ENCODE measurements around the gene CTBP1. TPM values are rescaled to one million over a fixed set of nuclear protein-coding genes. Genes with fewer than 3 reads are reported as not detected.
A peak's percentile ranks its signal among the peaks of the same experiment; 100 is the strongest.

CTBP1 gene
- total and polyA plus RNA-seq, 4 donors, result 121 to 204 (median 138) TPM

GRCh38 chr4:1217366-1217765 lies 31.6 kb downstream of the CTBP1 start:
- H3K27ac ChIP-seq (ENCODE audit: low read depth in 1 of 2, low read length in 1 of 2), result peak overlapping the region in 1 of 2 donors; percentile 88
- peaks cover 0 to 41% (median 8%) of the 10 kb centered on the region in 5 donors for H3K4me1 ChIP-seq (ENCODE audit: control insufficient read depth in 5 of 5, insufficient read depth in 5 of 5, low read length in 5 of 5)
- no peak overlapping the region for H3K9ac ChIP-seq (ENCODE audit: insufficient read depth in 1 of 2, low read length in 2 of 2)
- TF ChIP-seq, protein P1, sequence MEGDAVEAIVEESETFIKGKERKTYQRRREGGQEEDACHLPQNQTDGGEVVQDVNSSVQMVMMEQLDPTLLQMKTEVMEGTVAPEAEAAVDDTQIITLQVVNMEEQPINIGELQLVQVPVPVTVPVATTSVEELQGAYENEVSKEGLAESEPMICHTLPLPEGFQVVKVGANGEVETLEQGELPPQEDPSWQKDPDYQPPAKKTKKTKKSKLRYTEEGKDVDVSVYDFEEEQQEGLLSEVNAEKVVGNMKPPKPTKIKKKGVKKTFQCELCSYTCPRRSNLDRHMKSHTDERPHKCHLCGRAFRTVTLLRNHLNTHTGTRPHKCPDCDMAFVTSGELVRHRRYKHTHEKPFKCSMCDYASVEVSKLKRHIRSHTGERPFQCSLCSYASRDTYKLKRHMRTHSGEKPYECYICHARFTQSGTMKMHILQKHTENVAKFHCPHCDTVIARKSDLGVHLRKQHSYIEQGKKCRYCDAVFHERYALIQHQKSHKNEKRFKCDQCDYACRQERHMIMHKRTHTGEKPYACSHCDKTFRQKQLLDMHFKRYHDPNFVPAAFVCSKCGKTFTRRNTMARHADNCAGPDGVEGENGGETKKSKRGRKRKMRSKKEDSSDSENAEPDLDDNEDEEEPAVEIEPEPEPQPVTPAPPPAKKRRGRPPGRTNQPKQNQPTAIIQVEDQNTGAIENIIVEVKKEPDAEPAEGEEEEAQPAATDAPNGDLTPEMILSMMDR (IDR thresholded peaks at IDR 0.05; ENCODE audit: control extremely low read depth, extremely low read depth), result no peak
- H3K4me3 ChIP-seq, result no peak overlapping the region
- H3K27me3 ChIP-seq (ENCODE audit: control insufficient read depth in 3 of 3, insufficient read depth in 3 of 3, low read length in 2 of 3), result no peaks in the 10 kb centered on the region
- peaks cover 0 to 64% (median 33%) of the 10 kb centered on the region in 4 donors for H3K36me3 ChIP-seq (ENCODE audit: control insufficient read depth in 4 of 4, insufficient read depth in 4 of 4, low read length in 4 of 4)
- DNase-seq (no peak), ATAC-seq (ENCODE audit: insufficient read depth, low FRiP score) (no peak)
- H3K9me3 ChIP-seq (ENCODE audit: control insufficient read depth in 4 of 4, insufficient read depth in 3 of 4, low read length in 3 of 4), result no peaks in the 10 kb centered on the region
- 79 to 91% methylated on average over 27 of the region's 27 CpGs for WGBS, 2 donors

DNA sequence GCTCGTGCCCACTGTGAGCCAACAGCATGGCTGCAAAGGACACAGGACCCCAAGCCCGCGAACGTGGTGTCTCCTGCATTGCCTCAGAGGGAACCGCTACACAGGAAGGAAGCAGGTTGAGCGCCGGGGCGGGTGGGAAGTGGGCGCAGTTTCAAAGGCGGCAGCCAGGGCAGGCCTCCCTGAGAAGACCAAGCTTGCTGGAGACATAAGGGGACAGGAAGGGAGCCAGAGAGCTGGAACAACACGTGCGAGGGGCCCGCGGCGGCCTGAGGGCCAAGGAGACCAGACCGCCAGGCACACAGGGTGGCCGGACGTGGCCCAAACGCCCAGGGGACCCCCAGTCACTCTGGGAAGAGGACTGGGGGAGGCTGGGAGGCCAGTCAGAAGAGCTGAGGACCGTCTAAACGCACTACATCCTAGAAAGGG lies 32.0 kb downstream of the CTBP1 start:
- WGBS, 2 donors, result 19 to 37% methylated on average over 21 of the region's 21 CpGs
- H3K4me3 ChIP-seq, result no peak overlapping the region
- no peaks in the 10 kb centered on the region for H3K9me3 ChIP-seq (ENCODE audit: control insufficient read depth in 4 of 4, insufficient read depth in 3 of 4, low read length in 3 of 4)
- no peaks in the 10 kb centered on the region for H3K27me3 ChIP-seq (ENCODE audit: control insufficient read depth in 3 of 3, insufficient read depth in 3 of 3, low read length in 2 of 3)
- peak in 2 of 3 donors; percentile 53 to 56 for DNase-seq
- peaks cover 0 to 46% (median 10%) of the 10 kb centered on the region in 5 donors for H3K4me1 ChIP-seq (ENCODE audit: control insufficient read depth in 5 of 5, insufficient read depth in 5 of 5, low read length in 5 of 5)
- H3K9ac ChIP-seq (ENCODE audit: insufficient read depth in 1 of 2, low read length in 2 of 2), result no peak overlapping the region
- H3K27ac ChIP-seq (ENCODE audit: low read depth in 1 of 2, low read length in 1 of 2), result peak overlapping the region in 1 of 2 donors; percentile 88
- TF ChIP-seq, protein P1 (IDR thresholded peaks at IDR 0.05; ENCODE audit: control extremely low read depth, extremely low read depth), result no peak
- ATAC-seq (ENCODE audit: insufficient read depth, low FRiP score), result no peak
- H3K36me3 ChIP-seq (ENCODE audit: control insufficient read depth in 4 of 4, insufficient read depth in 4 of 4, low read length in 4 of 4), result peaks cover 0 to 64% (median 35%) of the 10 kb centered on the region in 4 donors

- no peak overlapping the region for H3K4me3 ChIP-seq
- TF ChIP-seq, protein P1 (IDR thresholded peaks at IDR 0.05; ENCODE audit: control extremely low read depth, extremely low read depth), result no peak
- no peaks in the 10 kb centered on the region for H3K27me3 ChIP-seq (ENCODE audit: control insufficient read depth in 3 of 3, insufficient read depth in 3 of 3, low read length in 2 of 3)
- H3K9ac ChIP-seq (ENCODE audit: insufficient read depth in 1 of 2, low read length in 2 of 2), result no peak overlapping the region
- peaks cover 0 to 59% (median 33%) of the 10 kb centered on the region in 4 donors for H3K36me3 ChIP-seq (ENCODE audit: control insufficient read depth in 4 of 4, insufficient read depth in 4 of 4, low read length in 4 of 4)
- 95 to 96% methylated on average over 34 of the region's 34 CpGs for WGBS, 2 donors
- H3K9me3 ChIP-seq (ENCODE audit: control insufficient read depth in 4 of 4, insufficient read depth in 3 of 4, low read length in 3 of 4), result no peaks in the 10 kb centered on the region
- DNase-seq (no peak), ATAC-seq (ENCODE audit: insufficient read depth, low FRiP score) (no peak)
- peaks cover 0 to 52% (median 11%) of the 10 kb centered on the region in 5 donors for H3K4me1 ChIP-seq (ENCODE audit: control insufficient read depth in 5 of 5, insufficient read depth in 5 of 5, low read length in 5 of 5)
- peak overlapping the region in 1 of 2 donors; percentile 40 for H3K27ac ChIP-seq (ENCODE audit: low read depth in 1 of 2, low read length in 1 of 2)
Observed at GRCh38 chr4:1216076-1216614, 32.8 kb downstream of the CTBP1 start.
